HCT116 (cell line): ENCODE data around the gene ECE2.

Source experiments
- CTCF ChIP-seq, 3 experiments: fragments of 200-600 bp in 1 of 3; sonication (generic) in 1 of 3; IDR thresholded peaks in 2 of 3; conservative IDR thresholded peaks in 1 of 3; 2 replicates each; pipeline ENCODE4 v1.5.1; 2012 to 2017; ENCODE audit warnings: low read depth in 2 of 3, low read length in 2 of 3, antibody characterized with exemption in 1 of 3, borderline replicate concordance in 1 of 3, control low read depth in 1 of 3, mild to moderate bottlenecking in 1 of 3, mixed read lengths in 1 of 3, mixed run types in 1 of 3, moderate library complexity in 1 of 3; ENCODE audit not compliant: insufficient read depth in 1 of 3
- ELF1 ChIP-seq: IDR thresholded peaks from 2 replicates; pipeline ENCODE4 v1.6.1; 2012; ENCODE audit warnings: low read depth, borderline replicate concordance
- EZH2 ChIP-seq: fragments of 200-600 bp; sonication (generic); IDR thresholded peaks from 2 replicates; pipeline ENCODE4 v1.6.1; 2017; ENCODE audit warnings: antibody characterized with exemption, mixed run types
- MAX ChIP-seq: IDR thresholded peaks from 2 replicates; pipeline ENCODE4 v1.6.1; 2012
- POLR2A ChIP-seq: IDR thresholded peaks from 2 replicates; pipeline ENCODE4 v1.7.0; 2011; ENCODE audit warnings: borderline replicate concordance; ENCODE audit not compliant: insufficient read depth, insufficient read length; ENCODE audit errors: extremely low read depth
- POLR2AphosphoS5 ChIP-seq: IDR thresholded peaks from 2 replicates; pipeline ENCODE4 v1.6.1; 2011; ENCODE audit warnings: mild to moderate bottlenecking, low read depth, low read length, moderate library complexity
- RAD21 ChIP-seq: IDR thresholded peaks from 2 replicates; pipeline ENCODE4 v1.6.1; 2012; ENCODE audit warnings: low read depth, mild to moderate bottlenecking
- REST ChIP-seq: IDR thresholded peaks from 2 replicates; pipeline ENCODE4 v1.6.1; 2012; ENCODE audit warnings: low read depth
- SRF ChIP-seq: IDR thresholded peaks from 2 replicates; pipeline ENCODE4 v1.6.1; 2012; ENCODE audit warnings: low read depth
- YY1 ChIP-seq: IDR thresholded peaks from 2 replicates; pipeline ENCODE4 v1.6.1; 2011; ENCODE audit warnings: low read length, low read depth, moderate library complexity, mild to moderate bottlenecking; ENCODE audit not compliant: insufficient replicate concordance; ENCODE audit errors: extremely low read depth
- ZBTB33 ChIP-seq: IDR thresholded peaks from 2 replicates; pipeline ENCODE4 v1.6.1; 2011; ENCODE audit warnings: mild to moderate bottlenecking, low read length, moderate library complexity; ENCODE audit not compliant: insufficient replicate concordance; ENCODE audit errors: extremely low read depth
- ZFX ChIP-seq: fragments of 450-650 bp; IDR thresholded peaks from 2 replicates; pipeline ENCODE4 v1.6.1; 2017

- TF ChIP-seq EZH2 = no peak
- TF ChIP-seq POLR2AphosphoS5 = no peak
- no peak for TF ChIP-seq CTCF (IDR thresholded peaks at IDR 0.05 in 2 of 3, conservative IDR thresholded peaks at IDR 0.05 in 1 of 3; ENCODE audit: borderline replicate concordance in 1 of 3, insufficient read depth in 1 of 3, low read depth in 2 of 3, low read length in 2 of 3)
- TF ChIP-seq ZBTB33 = no peak
- no peak for TF ChIP-seq MAX
- TF ChIP-seq REST = no peak
- TF ChIP-seq ELF1 = no peak
- TF ChIP-seq POLR2A = no peak
- no peak for TF ChIP-seq YY1
- TF ChIP-seq SRF = no peak
- no peak for TF ChIP-seq ZFX
- no peak for TF ChIP-seq RAD21
These were observed 1.5 kb downstream of the ECE2 start for GRCh38 chr3:184277366-184277765.
